Measurements from ENCODE around the gene SLC7A5. TPM values are rescaled to one million over a fixed set of nuclear protein-coding genes. Genes with fewer than 3 reads are reported as not detected.
A peak's percentile ranks its signal among the peaks of the same experiment; 100 is the strongest.

SLC7A5 gene
- total and polyA plus RNA-seq, 2 of the 4 experiments (the other 2 are of a cell fraction): 11.3 to 101 TPM

DNA sequence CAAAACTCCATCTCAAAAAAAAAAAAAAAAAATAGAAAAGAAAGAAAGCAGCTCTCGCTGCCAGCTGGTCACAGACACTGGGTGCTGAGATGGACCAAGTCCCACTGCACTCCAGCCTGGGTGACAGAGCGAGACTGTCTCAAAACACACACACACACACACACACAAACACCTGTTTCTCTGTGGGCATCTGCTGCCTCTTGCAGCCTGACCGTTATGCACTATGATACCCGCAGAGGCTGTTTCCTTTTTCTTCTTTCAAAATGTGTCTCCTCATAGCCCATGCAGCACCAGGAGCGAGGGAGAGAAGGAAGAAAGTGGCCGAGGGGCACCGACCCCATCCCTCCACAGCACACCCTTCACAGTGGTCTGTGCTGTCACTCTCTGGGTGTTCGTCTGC, 66.6 kb downstream of the SLC7A5 start:
- H3K27ac ChIP-seq (ENCODE audit: insufficient read depth, low read length): no peak overlapping the region

More for the DNA sequence above, 66.6 kb downstream of the SLC7A5 start:
- no peak overlapping the region for H3K4ac ChIP-seq (ENCODE audit: low read depth, low read length)
- in situ Hi-C loops (cut with MboI; ENCODE audit: low sequenced_read_pairs) (no loop called here), dilution Hi-C loops (cut with HindIII; ENCODE audit: low sequenced_read_pairs, unreplicated experiment) (no loop called here), intact Hi-C loops (cut with micrococcal nuclease) (no loop called here)
- 0 out of 2 replicates have a peak overlapping the region, but pooled peaks have one; percentile 20 for H2AK5ac ChIP-seq (ENCODE audit: low read depth, low read length)
- peaks cover 7% of the 10 kb centered on the region; the same call in 1 of the 2 replicates for H3K9me3 ChIP-seq (ENCODE audit: control insufficient read depth, insufficient read depth, low read length)
- ChIA-PET CTCF (no interaction called here), POLR2A (ENCODE audit: unreplicated experiment) (no interaction called here)
- H2BK20ac ChIP-seq (ENCODE audit: low read depth, low read length): no peak overlapping the region
- no peak overlapping the region for H4K91ac ChIP-seq (ENCODE audit: insufficient read depth, low read depth, low read length)
- no CpG with 5 or more reads among the region's 8 CpGs for WGBS, 2 experiments (ENCODE audit: extremely low coverage in 2 of 2, insufficient read length in 1 of 2)
- peaks cover 14% of the 10 kb centered on the region for H3K9me1 ChIP-seq (ENCODE audit: insufficient read depth, low read length)
- no peak overlapping the region for H2AK9ac ChIP-seq (replicated peaks; ENCODE audit: low read depth, low read length, poor library complexity)
- H3K27me3 ChIP-seq (ENCODE audit: control insufficient read depth, insufficient read depth, low read length): peaks cover 2% of the 10 kb centered on the region; the same call in 1 of the 2 replicates
- H4K5ac ChIP-seq (ENCODE audit: low read depth, low read length): no peak overlapping the region
- TF ChIP-seq RFX5 (IDR thresholded peaks at IDR 0.05; ENCODE audit: low read depth, low read length): no peak
- no peak for TF ChIP-seq FOS (IDR thresholded peaks at IDR 0.05; ENCODE audit: low read depth, low read length)
- no peak for TF ChIP-seq CHD1 (IDR thresholded peaks at IDR 0.05; ENCODE audit: low read depth, low read length)
- TF ChIP-seq RCOR1 (IDR thresholded peaks at IDR 0.05; ENCODE audit: insufficient replicate concordance, low read length): no peak
- no peak for TF ChIP-seq RAD21 (IDR thresholded peaks at IDR 0.05; ENCODE audit: low read length)
- no peak for TF ChIP-seq POLR2A (IDR thresholded peaks at IDR 0.05; ENCODE audit: low read depth, low read length)
- no peak for TF ChIP-seq MAFK (IDR thresholded peaks at IDR 0.05; ENCODE audit: low read depth, low read length)
- TF ChIP-seq MAZ (IDR thresholded peaks at IDR 0.05; ENCODE audit: borderline replicate concordance, low read depth, low read length): no peak
- TF ChIP-seq, protein P1, sequence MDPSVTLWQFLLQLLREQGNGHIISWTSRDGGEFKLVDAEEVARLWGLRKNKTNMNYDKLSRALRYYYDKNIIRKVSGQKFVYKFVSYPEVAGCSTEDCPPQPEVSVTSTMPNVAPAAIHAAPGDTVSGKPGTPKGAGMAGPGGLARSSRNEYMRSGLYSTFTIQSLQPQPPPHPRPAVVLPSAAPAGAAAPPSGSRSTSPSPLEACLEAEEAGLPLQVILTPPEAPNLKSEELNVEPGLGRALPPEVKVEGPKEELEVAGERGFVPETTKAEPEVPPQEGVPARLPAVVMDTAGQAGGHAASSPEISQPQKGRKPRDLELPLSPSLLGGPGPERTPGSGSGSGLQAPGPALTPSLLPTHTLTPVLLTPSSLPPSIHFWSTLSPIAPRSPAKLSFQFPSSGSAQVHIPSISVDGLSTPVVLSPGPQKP (IDR thresholded peaks at IDR 0.05; ENCODE audit: borderline replicate concordance, low read depth, low read length): no peak
- TF ChIP-seq SMC3 (IDR thresholded peaks at IDR 0.05; ENCODE audit: low read depth, low read length): no peak
- TF ChIP-seq, protein P2, sequence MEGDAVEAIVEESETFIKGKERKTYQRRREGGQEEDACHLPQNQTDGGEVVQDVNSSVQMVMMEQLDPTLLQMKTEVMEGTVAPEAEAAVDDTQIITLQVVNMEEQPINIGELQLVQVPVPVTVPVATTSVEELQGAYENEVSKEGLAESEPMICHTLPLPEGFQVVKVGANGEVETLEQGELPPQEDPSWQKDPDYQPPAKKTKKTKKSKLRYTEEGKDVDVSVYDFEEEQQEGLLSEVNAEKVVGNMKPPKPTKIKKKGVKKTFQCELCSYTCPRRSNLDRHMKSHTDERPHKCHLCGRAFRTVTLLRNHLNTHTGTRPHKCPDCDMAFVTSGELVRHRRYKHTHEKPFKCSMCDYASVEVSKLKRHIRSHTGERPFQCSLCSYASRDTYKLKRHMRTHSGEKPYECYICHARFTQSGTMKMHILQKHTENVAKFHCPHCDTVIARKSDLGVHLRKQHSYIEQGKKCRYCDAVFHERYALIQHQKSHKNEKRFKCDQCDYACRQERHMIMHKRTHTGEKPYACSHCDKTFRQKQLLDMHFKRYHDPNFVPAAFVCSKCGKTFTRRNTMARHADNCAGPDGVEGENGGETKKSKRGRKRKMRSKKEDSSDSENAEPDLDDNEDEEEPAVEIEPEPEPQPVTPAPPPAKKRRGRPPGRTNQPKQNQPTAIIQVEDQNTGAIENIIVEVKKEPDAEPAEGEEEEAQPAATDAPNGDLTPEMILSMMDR (conservative IDR thresholded peaks at IDR 0.05; ENCODE audit: low read depth, low read length): no peak
- TF ChIP-seq MXI1 (IDR thresholded peaks at IDR 0.05; ENCODE audit: borderline replicate concordance, low read depth, low read length): no peak
- TF ChIP-seq, protein P3, sequence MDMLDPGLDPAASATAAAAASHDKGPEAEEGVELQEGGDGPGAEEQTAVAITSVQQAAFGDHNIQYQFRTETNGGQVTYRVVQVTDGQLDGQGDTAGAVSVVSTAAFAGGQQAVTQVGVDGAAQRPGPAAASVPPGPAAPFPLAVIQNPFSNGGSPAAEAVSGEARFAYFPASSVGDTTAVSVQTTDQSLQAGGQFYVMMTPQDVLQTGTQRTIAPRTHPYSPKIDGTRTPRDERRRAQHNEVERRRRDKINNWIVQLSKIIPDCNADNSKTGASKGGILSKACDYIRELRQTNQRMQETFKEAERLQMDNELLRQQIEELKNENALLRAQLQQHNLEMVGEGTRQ (IDR thresholded peaks at IDR 0.05; ENCODE audit: low read depth, low read length): no peak
- no peaks in the 10 kb centered on the region for H4K20me1 ChIP-seq (ENCODE audit: insufficient read depth, low read length)
- H3K79me1 ChIP-seq (ENCODE audit: low read depth in 1 of 2, low read length in 2 of 2): peaks cover 0 to 3% of the 10 kb centered on the region in 2 experiments; a peak in 1 of 4 replicates
- no peak overlapping the region for H3K18ac ChIP-seq (ENCODE audit: low read depth, low read length)
- DNase-seq (no peak), ATAC-seq (ENCODE audit: low read depth) (no peak)
- no peak overlapping the region for H3K23ac ChIP-seq (ENCODE audit: low read depth, low read length)
- H3K9ac ChIP-seq (ENCODE audit: low read depth, low read length): no peak overlapping the region
- no TSS peak for BruUV-seq (replicated peaks)
- no peak overlapping the region for H3K4me3 ChIP-seq (ENCODE audit: insufficient read depth, low read depth, low read length)
- no peak overlapping the region for H2AFZ ChIP-seq (replicated peaks; ENCODE audit: low read length, poor library complexity)
- H3K56ac ChIP-seq (ENCODE audit: extremely low read depth, insufficient read depth, low read length): no peak overlapping the region
- no peak overlapping the region for H3K4me2 ChIP-seq (ENCODE audit: low read depth, low read length)
- no peaks in the 10 kb centered on the region for H3K36me3 ChIP-seq (ENCODE audit: control insufficient read depth, insufficient read depth, low read length)
- no peak overlapping the region for H2BK5ac ChIP-seq (ENCODE audit: low read depth, low read length, poor library complexity, severe bottlenecking)
- no peak overlapping the region for H2BK15ac ChIP-seq (ENCODE audit: low read depth, low read length)
- peaks cover 15% of the 10 kb centered on the region for H3K4me1 ChIP-seq (ENCODE audit: control insufficient read depth, insufficient read depth, low read length)
- no peak overlapping the region for H4K8ac ChIP-seq (ENCODE audit: low read depth in 2 of 2, low read length in 2 of 2)
- H3K14ac ChIP-seq (replicated peaks; ENCODE audit: low read depth, low read length): no peak overlapping the region
- H2BK120ac ChIP-seq (ENCODE audit: low read depth, low read length): no peak overlapping the region
